NB4 (cell line): ENCODE results near the gene SHC2.

Source experiments
- POLR2A ChIP-seq: IDR thresholded peaks from 2 replicates; pipeline ENCODE4 v1.6.1; 2011; ENCODE audit warnings: mild to moderate bottlenecking; ENCODE audit not compliant: insufficient read length; ENCODE audit errors: extremely low read depth
- TF ChIP-seq, protein P1 (sequence below): IDR thresholded peaks from one replicate; pipeline ENCODE4 v1.5.1; 2012; ENCODE audit warnings: low read depth, low read length

DNA sequence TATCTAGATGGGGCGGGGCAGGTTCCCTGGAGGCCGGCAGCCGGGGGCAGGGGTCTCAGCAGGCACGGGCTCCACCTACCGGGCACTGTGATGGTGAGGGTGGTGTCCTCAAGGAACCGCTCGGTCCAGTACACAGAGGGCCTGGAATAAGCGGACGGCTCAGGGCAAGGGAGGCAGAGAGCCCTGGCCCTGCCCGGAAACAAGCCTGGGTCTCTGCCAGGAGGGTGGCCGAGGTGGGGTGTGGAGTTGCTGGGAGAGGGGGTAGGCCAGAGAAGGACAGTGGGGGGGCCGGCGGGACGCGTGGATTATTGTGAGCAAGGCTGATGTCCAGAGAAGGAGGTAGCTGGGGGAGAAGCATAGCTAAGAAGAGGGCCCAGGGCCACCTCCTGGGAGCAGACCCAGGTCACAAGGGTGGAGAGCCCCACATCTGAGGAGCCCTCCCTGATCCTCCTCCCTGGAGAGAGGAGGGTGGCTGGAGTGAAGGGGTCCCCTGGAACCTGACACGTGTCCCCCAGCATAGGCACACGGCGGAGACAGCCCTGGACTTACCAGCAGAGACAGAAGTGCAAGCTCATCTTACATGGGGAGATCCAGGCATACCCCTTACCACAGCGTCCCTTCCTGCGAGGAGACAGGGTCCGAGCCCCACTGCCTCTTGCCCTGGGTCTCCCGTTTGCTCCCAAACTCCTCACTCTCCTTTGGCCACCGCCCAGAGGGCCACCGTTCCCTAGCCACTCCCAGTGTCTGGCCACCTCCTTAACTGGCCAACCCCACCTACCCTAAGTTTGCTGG, 87.2 kb downstream of the SHC2 start:
- TF ChIP-seq, protein P1, sequence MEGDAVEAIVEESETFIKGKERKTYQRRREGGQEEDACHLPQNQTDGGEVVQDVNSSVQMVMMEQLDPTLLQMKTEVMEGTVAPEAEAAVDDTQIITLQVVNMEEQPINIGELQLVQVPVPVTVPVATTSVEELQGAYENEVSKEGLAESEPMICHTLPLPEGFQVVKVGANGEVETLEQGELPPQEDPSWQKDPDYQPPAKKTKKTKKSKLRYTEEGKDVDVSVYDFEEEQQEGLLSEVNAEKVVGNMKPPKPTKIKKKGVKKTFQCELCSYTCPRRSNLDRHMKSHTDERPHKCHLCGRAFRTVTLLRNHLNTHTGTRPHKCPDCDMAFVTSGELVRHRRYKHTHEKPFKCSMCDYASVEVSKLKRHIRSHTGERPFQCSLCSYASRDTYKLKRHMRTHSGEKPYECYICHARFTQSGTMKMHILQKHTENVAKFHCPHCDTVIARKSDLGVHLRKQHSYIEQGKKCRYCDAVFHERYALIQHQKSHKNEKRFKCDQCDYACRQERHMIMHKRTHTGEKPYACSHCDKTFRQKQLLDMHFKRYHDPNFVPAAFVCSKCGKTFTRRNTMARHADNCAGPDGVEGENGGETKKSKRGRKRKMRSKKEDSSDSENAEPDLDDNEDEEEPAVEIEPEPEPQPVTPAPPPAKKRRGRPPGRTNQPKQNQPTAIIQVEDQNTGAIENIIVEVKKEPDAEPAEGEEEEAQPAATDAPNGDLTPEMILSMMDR = no peak
- TF ChIP-seq POLR2A = no peak
